GM12878 (cell line): Measurements from ENCODE around the gene CTSD. TPM values are rescaled to one million over a fixed set of nuclear protein-coding genes. Genes with fewer than 3 reads are reported as not detected.

Source experiments
- ATAC-seq: fragments of 200-7000 bp; cut with Tn5 transposase; 3 replicates; pipeline ENCODE4 v1.9.1; 2020; ENCODE audit warnings: mild to moderate bottlenecking, moderate library complexity
- BruUV-seq: library from RNA; stranded (reverse); fragments of 400-500 nt; replicated peaks from 2 replicates; lab custom pipeline; 2021; lab: Mats Ljungman, UMichigan
- CTCF ChIA-PET: fragments of 300-600 bp; sonication (Branson Sonifier 250); formaldehyde crosslinking; extraction: SDS; loops from one replicate; lab custom pipeline; 2021; ENCODE audit warnings: inconsistent platforms; lab: Yijun Ruan, JAX
- POLR2A ChIA-PET: fragments of 350-600 bp; formaldehyde crosslinking; extraction: SDS; loops from one replicate; lab custom pipeline; 2021; ENCODE audit warnings: inconsistent platforms; lab: Charles Lee
- RAD21 ChIA-PET: fragments of 300-600 bp; sonication (Branson Sonifier 250); formaldehyde crosslinking; loops from one replicate; lab custom pipeline; 2023; ENCODE audit warnings: antibody characterized with exemption; ENCODE audit not compliant: unreplicated experiment; lab: Charles Lee
- SMC1A ChIA-PET: fragments of 300-600 bp; sonication (Branson Sonifier 250); formaldehyde crosslinking; loops from one replicate; lab custom pipeline; 2023; ENCODE audit not compliant: unreplicated experiment, uncharacterized antibody; lab: Charles Lee
- DNase-seq: peaks from one replicate; pipeline ENCODE4 v3.0.0-alpha.2; 2011; ENCODE audit warnings: low read depth, low spot score
- FAIRE-seq: peaks from 3 replicates; lab custom pipeline; 2011; peaks lifted over from hg19 to GRCh38; lab: Jason Lieb, UNC
- H2AFZ ChIP-seq: 2 replicates; pipeline ENCODE4 v1.6.0; 2011; ENCODE audit warnings: low read depth, low read length, control low read depth; ENCODE audit not compliant: control insufficient read depth
- H3K27ac ChIP-seq: 2 replicates; pipeline ENCODE4 v1.5.1; 2011; ENCODE audit warnings: control low read depth; ENCODE audit not compliant: control insufficient read depth, insufficient read depth
- H3K27me3 ChIP-seq, 2 experiments: replicated peaks in 1 of 2; 2 replicates each; pipeline versions ENCODE4 v1.6.0 to v1.6.1; 2011; ENCODE audit warnings: low read length in 1 of 2; ENCODE audit not compliant: control insufficient read depth in 2 of 2, insufficient read depth in 2 of 2
- H3K36me3 ChIP-seq, 2 experiments: 2 replicates each; pipeline ENCODE4 v1.5.1; 2011; ENCODE audit warnings: low read length in 1 of 2; ENCODE audit not compliant: control insufficient read depth in 2 of 2, insufficient read depth in 2 of 2
- H3K4me1 ChIP-seq: 2 replicates; pipeline ENCODE4 v1.6.1; 2011; ENCODE audit warnings: mild to moderate bottlenecking, low read length, moderate library complexity, mixed read lengths; ENCODE audit not compliant: control insufficient read depth, insufficient read depth
- H3K4me2 ChIP-seq: 2 replicates; pipeline ENCODE4 v1.6.0; 2011; ENCODE audit warnings: control low read depth; ENCODE audit not compliant: control insufficient read depth, insufficient read depth
- H3K4me3 ChIP-seq: fragments of 200-600 bp; sonication (generic); 2 replicates; pipeline ENCODE4 v1.5.1; 2016
- H3K79me2 ChIP-seq: 2 replicates; pipeline ENCODE4 v1.6.0; 2011; ENCODE audit warnings: low read length; ENCODE audit not compliant: control insufficient read depth, insufficient read depth
- H3K9ac ChIP-seq: 2 replicates; pipeline ENCODE4 v1.8.0; 2011; ENCODE audit warnings: low read length, control low read depth, mixed read lengths; ENCODE audit not compliant: control insufficient read depth, insufficient read depth
- H3K9me3 ChIP-seq: replicated peaks from 3 replicates; pipeline ENCODE4 v1.5.1; 2011; ENCODE audit warnings: mild to moderate bottlenecking, low read length; ENCODE audit not compliant: control insufficient read depth, insufficient read depth
- H4K20me1 ChIP-seq: 2 replicates; pipeline ENCODE4 v1.6.0; 2011; ENCODE audit not compliant: control insufficient read depth, insufficient read depth
- BRCA1 ChIP-seq: IDR thresholded peaks from 2 replicates; pipeline ENCODE4 v1.6.1; 2011; ENCODE audit warnings: low read depth, low read length, improper control_type of control experiment
- CBX5 ChIP-seq: sonication (generic); IDR thresholded peaks from 2 replicates; pipeline ENCODE4 v1.6.1; 2016; ENCODE audit warnings: low read depth, moderate library complexity, mild to moderate bottlenecking, inconsistent platforms
- CHD2 ChIP-seq: IDR thresholded peaks from 2 replicates; pipeline ENCODE4 v1.6.1; 2011; ENCODE audit warnings: low read depth, low read length, improper control_type of control experiment, borderline replicate concordance
- HDAC6 ChIP-seq: fragments of 200-600 bp; sonication (generic); IDR thresholded peaks from one replicate; pipeline ENCODE4 v1.8.0; 2017; ENCODE audit warnings: antibody characterized with exemption; ENCODE audit not compliant: unreplicated experiment
- IRF5 ChIP-seq: fragments of 450-650 bp; IDR thresholded peaks from 2 replicates; pipeline ENCODE4 v1.6.1; 2017; ENCODE audit warnings: borderline replicate concordance
- MEF2A ChIP-seq: IDR thresholded peaks from 2 replicates; pipeline ENCODE4 v1.6.1; 2011; ENCODE audit warnings: low read depth, mild to moderate bottlenecking, low read length, moderate library complexity; ENCODE audit not compliant: insufficient read depth
- NBN ChIP-seq: fragments of 450-650 bp; IDR thresholded peaks from 2 replicates; pipeline ENCODE4 v1.6.1; 2016
- NFXL1 ChIP-seq: fragments of 450-650 bp; IDR thresholded peaks from 2 replicates; pipeline ENCODE4 v1.6.1; 2017; ENCODE audit warnings: antibody characterized with exemption, mild to moderate bottlenecking, borderline replicate concordance
- NR2C1 ChIP-seq: fragments of 450-650 bp; IDR thresholded peaks from 2 replicates; pipeline ENCODE4 v1.6.1; 2017; ENCODE audit warnings: antibody characterized with exemption, mild to moderate bottlenecking, moderate library complexity
- NRF1 ChIP-seq: conservative IDR thresholded peaks from 2 replicates; pipeline ENCODE4 v1.6.1; 2011; ENCODE audit warnings: mild to moderate bottlenecking, low read depth, low read length, improper control_type of control experiment
- PAX8 ChIP-seq: fragments of 450-650 bp; IDR thresholded peaks from 2 replicates; pipeline ENCODE4 v1.6.1; 2017; ENCODE audit warnings: mild to moderate bottlenecking, moderate library complexity
- RELA ChIP-seq: fragments of 450-650 bp; IDR thresholded peaks from 2 replicates; pipeline ENCODE4 v1.8.0; 2014; ENCODE audit warnings: borderline replicate concordance; ENCODE audit not compliant: partially characterized antibody
- RFX5 ChIP-seq: IDR thresholded peaks from 2 replicates; pipeline ENCODE4 v1.6.1; 2011; ENCODE audit warnings: low read depth, low read length, improper control_type of control experiment
- SKIL ChIP-seq: fragments of 450-650 bp; IDR thresholded peaks from 2 replicates; pipeline ENCODE4 v1.6.1; 2017; ENCODE audit warnings: mild to moderate bottlenecking, low read depth, inconsistent platforms; ENCODE audit not compliant: poor library complexity, severe bottlenecking
- STAT3 ChIP-seq: IDR thresholded peaks from 2 replicates; pipeline ENCODE4 v1.6.1; 2011; ENCODE audit warnings: low read depth, low read length, improper control_type of control experiment
- TAF1 ChIP-seq: IDR thresholded peaks from 2 replicates; pipeline ENCODE4 v1.6.1; 2011; ENCODE audit warnings: mild to moderate bottlenecking, low read depth, low read length, borderline replicate concordance
- YBX1 ChIP-seq: fragments of 450-650 bp; IDR thresholded peaks from 2 replicates; pipeline ENCODE4 v1.6.1; 2016; ENCODE audit warnings: antibody characterized with exemption
- WGBS: methylation state at CpG from one replicate; pipeline ENCODE4 v1.1.6; 2016; ENCODE audit warnings: low lambda C conversion rate; ENCODE audit not compliant: insufficient replicate concordance, insufficient coverage; ENCODE audit errors: missing lambda C conversion rate; 5-methylcytosine and 5-hydroxymethylcytosine counted together
- in situ Hi-C: fragments of 300-500 bp; cut with MboI; formaldehyde crosslinking; loops from 9 replicates; pipeline ENCODE4 v1.14.3; 2018; ENCODE audit warnings: mixed read lengths
- intact Hi-C: fragments of 100-400 bp; cut with micrococcal nuclease; formaldehyde crosslinking; loops from one replicate; pipeline ENCODE4 v1.14.2; 2022; ENCODE audit not compliant: unreplicated experiment
- polyA plus RNA-seq, 11 experiments: library from polyadenylated mRNA; depleted of rRNA in 4 of 11; unstranded in 6 of 11; stranded (reverse) in 5 of 11; fragments of >200 nt; fragmentation: Nextera tagmentation in 4 of 11; fragmentation: Illumina TruSeq in 1 of 11; extraction: Ambion mirVana in 4 of 11; extraction: Trizol in 1 of 11; gene quantifications; 1 replicate in 1 of 11; 2 replicates in 10 of 11; pipeline versions ENCODE4 v1.2.1 to v1.2.3, GENCODE V29; 2011 to 2016; ENCODE audit warnings: inconsistent platforms in 2 of 11, missing spikeins in 2 of 11, low read depth in 1 of 11
- total RNA-seq, 4 experiments: library from RNA; depleted of rRNA in 3 of 4; stranded (reverse); fragments of >200 nt in 3 of 4; fragmentation: Illumina TruSeq in 1 of 4; extraction: Trizol in 1 of 4; gene quantifications; 2 replicates each; pipeline versions ENCODE4 v1.2.1 to v1.2.3, GENCODE V29; 2013 to 2021

The CTSD gene
- total and polyA plus RNA-seq, 10 of the 15 experiments (the other 5 are each of a cell fraction or from before 2014, with no cell fraction given) = 0.42 to 54.6 (median 25.0) TPM

GRCh38 chr11:1758611-1759150, 5.0 kb downstream of the CTSD start (continued):
- TF ChIP-seq SKIL (no peak), NFXL1 (no peak), BRCA1 (no peak), PAX8 (no peak), NBN (no peak), IRF5 (no peak), CHD2 (no peak), YBX1 (no peak)

GRCh38 chr11:1757861-1758610, 5.7 kb downstream of the CTSD start:
- Histone ChIP-seq H3K36me3 (no peaks in the 10 kb centered on the region), H3K9me3 (no peaks in the 10 kb centered on the region), H4K20me1 (no peaks in the 10 kb centered on the region; the same call in 1 of the 2 replicates), H3K27ac (no peak overlapping the region), H3K27me3 (no peaks in the 10 kb centered on the region), H3K4me2 (no peak overlapping the region), H2AFZ (no peak overlapping the region), H3K9ac (no peak overlapping the region), H3K4me1 (peaks cover 6% of the 10 kb centered on the region), H3K79me2 (no peaks in the 10 kb centered on the region), H3K4me3 (no peak overlapping the region)
- DNase-seq (no peak), ATAC-seq (peak; percentile 28; the same call in 2 of the 3 replicates), FAIRE-seq (no peak)
- ChIA-PET SMC1A (no interaction called here), POLR2A (no interaction called here), RAD21 (no interaction called here), CTCF (no interaction called here)
- TF ChIP-seq TAF1 (no peak), CHD2 (no peak), STAT3 (no peak), RELA (no peak), NR2C1 (no peak), CBX5 (no peak), NRF1 (no peak), MEF2A (no peak), HDAC6 (no peak), RFX5 (no peak)
- in situ Hi-C loops (no loop called here), intact Hi-C loops (no loop called here)
- no TSS peak for BruUV-seq
- 61% methylated on average over 12 of the region's 17 CpGs for WGBS
